A673 (cell line): Measurements from ENCODE around the gene FGGY.

ENCODE experiments used
- EZH2 ChIP-seq: fragments of 200-600 bp; sonication (generic); IDR thresholded peaks from 2 replicates; pipeline ENCODE4 v1.6.1; 2017; ENCODE audit warnings: borderline replicate concordance, low read depth, mild to moderate bottlenecking, mixed read lengths, antibody characterized with exemption, low read length; ENCODE audit not compliant: poor library complexity, severe bottlenecking
- TF ChIP-seq, protein P1 (sequence below): fragments of 300-800, 200-600 bp; sonication (generic); conservative IDR thresholded peaks from 2 replicates; pipeline ENCODE4 v1.5.1; 2017; ENCODE audit warnings: low read depth, mild to moderate bottlenecking, antibody characterized with exemption, low read length, moderate library complexity, mixed read lengths

- TF ChIP-seq, protein P1, sequence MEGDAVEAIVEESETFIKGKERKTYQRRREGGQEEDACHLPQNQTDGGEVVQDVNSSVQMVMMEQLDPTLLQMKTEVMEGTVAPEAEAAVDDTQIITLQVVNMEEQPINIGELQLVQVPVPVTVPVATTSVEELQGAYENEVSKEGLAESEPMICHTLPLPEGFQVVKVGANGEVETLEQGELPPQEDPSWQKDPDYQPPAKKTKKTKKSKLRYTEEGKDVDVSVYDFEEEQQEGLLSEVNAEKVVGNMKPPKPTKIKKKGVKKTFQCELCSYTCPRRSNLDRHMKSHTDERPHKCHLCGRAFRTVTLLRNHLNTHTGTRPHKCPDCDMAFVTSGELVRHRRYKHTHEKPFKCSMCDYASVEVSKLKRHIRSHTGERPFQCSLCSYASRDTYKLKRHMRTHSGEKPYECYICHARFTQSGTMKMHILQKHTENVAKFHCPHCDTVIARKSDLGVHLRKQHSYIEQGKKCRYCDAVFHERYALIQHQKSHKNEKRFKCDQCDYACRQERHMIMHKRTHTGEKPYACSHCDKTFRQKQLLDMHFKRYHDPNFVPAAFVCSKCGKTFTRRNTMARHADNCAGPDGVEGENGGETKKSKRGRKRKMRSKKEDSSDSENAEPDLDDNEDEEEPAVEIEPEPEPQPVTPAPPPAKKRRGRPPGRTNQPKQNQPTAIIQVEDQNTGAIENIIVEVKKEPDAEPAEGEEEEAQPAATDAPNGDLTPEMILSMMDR = no peak
- TF ChIP-seq EZH2 = no peak
These were observed 460.4 kb downstream of the FGGY start for GRCh38 chr1:59757197-59757747.
